HepG2 (cell line): ENCODE results near the gene B3GALNT2. TPM values are rescaled to one million over a fixed set of nuclear protein-coding genes. Genes with fewer than 3 reads are reported as not detected.
A peak's percentile ranks its signal among the peaks of the same experiment; 100 is the strongest.

Experiments
- ATAC-seq: fragments of 200-7000 bp; cut with Tn5 transposase; 3 replicates; pipeline ENCODE4 v1.9.1; 2020; ENCODE audit warnings: mild to moderate bottlenecking, moderate library complexity
- BruUV-seq: library from RNA; stranded (reverse); fragments of 400-500 nt; replicated peaks from 2 replicates; lab custom pipeline; 2021; lab: Mats Ljungman, UMichigan
- CTCF ChIA-PET: fragments of 300-600 bp; formaldehyde crosslinking; extraction: SDS; loops from one replicate; lab custom pipeline; 2021; ENCODE audit warnings: low total read pairs, inconsistent platforms, low intra/inter-chr PET ratio; lab: Yijun Ruan, JAX
- POLR2A ChIA-PET: fragments of 350-600 bp; sonication (Branson Sonifier 250); formaldehyde crosslinking; loops from one replicate; lab custom pipeline; 2020; ENCODE audit warnings: antibody characterized with exemption, inconsistent platforms; lab: Yijun Ruan, JAX
- DNase-seq: peaks from one replicate; pipeline ENCODE4 v3.0.0-alpha.2; 2015; ENCODE audit warnings: low spot score
- FAIRE-seq: peaks from 3 replicates; lab custom pipeline; 2011; peaks lifted over from hg19 to GRCh38; lab: Jason Lieb, UNC
- H2AFZ ChIP-seq: one replicate; pipeline ENCODE4 v1.6.1; 2011; ENCODE audit warnings: low read length, inconsistent platforms
- H3K27ac ChIP-seq: fragments of 300-600 bp; 3 replicates; pipeline ENCODE4 v1.8.0; 2011; ENCODE audit warnings: mixed run types, mild to moderate bottlenecking, mixed read lengths, low read length, inconsistent platforms; ENCODE audit not compliant: insufficient read depth; ENCODE audit errors: extremely low read length
- H3K27me3 ChIP-seq, 2 experiments: fragments of 200-600 bp in 1 of 2; 2 replicates in 1 of 2; 3 replicates in 1 of 2; pipeline versions ENCODE4 v1.6.0 to v1.8.0; 2011; ENCODE audit warnings: low read length in 2 of 2, mild to moderate bottlenecking in 2 of 2, moderate library complexity in 2 of 2, inconsistent platforms in 1 of 2; ENCODE audit not compliant: insufficient read depth in 2 of 2, control insufficient read depth in 1 of 2
- H3K36me3 ChIP-seq, 2 experiments: fragments of 200-600 bp in 1 of 2; replicated peaks in 1 of 2; 2 replicates in 1 of 2; 3 replicates in 1 of 2; pipeline versions ENCODE4 v1.5.1 to v1.8.0; 2011; ENCODE audit warnings: low read length in 2 of 2, inconsistent platforms in 1 of 2; ENCODE audit not compliant: insufficient read depth in 2 of 2, control insufficient read depth in 1 of 2
- H3K4me1 ChIP-seq: 2 replicates; pipeline ENCODE4 v1.5.1; 2012; ENCODE audit warnings: low read length, inconsistent platforms; ENCODE audit not compliant: insufficient read depth
- H3K4me2 ChIP-seq: 2 replicates; pipeline ENCODE4 v1.6.0; 2011; ENCODE audit warnings: low read depth, low read length, inconsistent platforms
- H3K4me3 ChIP-seq, 3 experiments: fragments of 200-600 bp in 1 of 3; sonication (generic), shearing (Covaris generic) in 1 of 3; replicated peaks in 1 of 3; 2 replicates each; pipeline ENCODE4 v1.5.1; 2011 to 2016; ENCODE audit warnings: low read length in 3 of 3, inconsistent platforms in 2 of 3, low read depth in 2 of 3, mild to moderate bottlenecking in 2 of 3, control low read depth in 1 of 3, mixed read lengths in 1 of 3; ENCODE audit not compliant: insufficient read depth in 1 of 3
- H3K79me2 ChIP-seq: one replicate; pipeline ENCODE4 v1.6.1; 2011; ENCODE audit warnings: low read length, inconsistent platforms; ENCODE audit not compliant: insufficient read depth
- H3K9ac ChIP-seq: 2 replicates; pipeline ENCODE4 v1.6.0; 2011; ENCODE audit warnings: mild to moderate bottlenecking, low read depth, low read length, inconsistent platforms; ENCODE audit not compliant: insufficient read depth
- H3K9me3 ChIP-seq: 2 replicates; pipeline ENCODE4 v1.5.1; 2012; ENCODE audit warnings: mild to moderate bottlenecking, low read length
- H4K20me1 ChIP-seq: 2 replicates; pipeline ENCODE4 v1.6.0; 2011; ENCODE audit warnings: inconsistent platforms, mild to moderate bottlenecking, low read length, moderate library complexity; ENCODE audit not compliant: insufficient read depth
- CC2D1A ChIP-seq: sonication (generic); formaldehyde crosslinking; IDR thresholded peaks from 2 replicates; pipeline ENCODE4 v1.8.1; 2023; ENCODE audit warnings: mild to moderate bottlenecking, missing genetic modification reagents
- GABPA ChIP-seq, 2 experiments: IDR thresholded peaks; 2 replicates each; pipeline ENCODE4 v1.6.1; 2011 to 2016; ENCODE audit warnings: low read depth in 2 of 2, low read length in 1 of 2, missing biosample characterization in 1 of 2, missing genetic modification characterization in 1 of 2
- GATAD2A ChIP-seq: IDR thresholded peaks from 2 replicates; pipeline ENCODE4 v1.6.1; 2016
- HMGA1 ChIP-seq: sonication (generic); formaldehyde crosslinking; conservative IDR thresholded peaks from 2 replicates; pipeline ENCODE4 v1.4.0; 2020; ENCODE audit warnings: missing genetic modification reagents
- KLF9 ChIP-seq: IDR thresholded peaks from 2 replicates; pipeline ENCODE4 v1.6.1; 2016; ENCODE audit warnings: low read depth
- NBN ChIP-seq: fragments of 450-650 bp; conservative IDR thresholded peaks from 2 replicates; pipeline ENCODE4 v1.6.1; 2017
- NFATC3 ChIP-seq: sonication (generic); formaldehyde crosslinking; IDR thresholded peaks from 2 replicates; pipeline ENCODE4 v1.5.1; 2020; ENCODE audit warnings: mild to moderate bottlenecking, missing genetic modification reagents
- SATB2 ChIP-seq: sonication (generic); formaldehyde crosslinking; IDR thresholded peaks from 2 replicates; pipeline ENCODE4 v1.5.0; 2020; ENCODE audit warnings: missing genetic modification reagents
- STAT5B ChIP-seq: sonication (generic); formaldehyde crosslinking; IDR thresholded peaks from 2 replicates; pipeline ENCODE4 v1.4.0; 2020; ENCODE audit warnings: missing genetic modification reagents
- ZBTB2 ChIP-seq: sonication (generic); formaldehyde crosslinking; IDR thresholded peaks from 2 replicates; pipeline ENCODE4 v1.8.0; 2022; ENCODE audit warnings: low read depth, missing genetic modification reagents
- ZNF24 ChIP-seq: fragments of 450-650 bp; IDR thresholded peaks from 2 replicates; pipeline ENCODE4 v1.6.1; 2017; ENCODE audit warnings: antibody characterized with exemption, mild to moderate bottlenecking
- ZNF354B ChIP-seq: sonication (generic); formaldehyde crosslinking; IDR thresholded peaks from 2 replicates; pipeline ENCODE4 v1.8.0; 2022; ENCODE audit warnings: mild to moderate bottlenecking, missing genetic modification reagents
- WGBS: methylation state at CpG from one replicate; pipeline ENCODE4 v1.1.6; 2017; ENCODE audit warnings: low lambda C conversion rate; 5-methylcytosine and 5-hydroxymethylcytosine counted together
- in situ Hi-C: cut with HindIII; loops from 2 replicates; pipeline ENCODE4 v1.10.0; 2017; ENCODE audit warnings: low pct_unique_long_range_greater_than_20kb; ENCODE audit not compliant: extremely low pct_ligation_motif_present
- intact Hi-C: fragments of 100-400 bp; cut with micrococcal nuclease; formaldehyde crosslinking; loops from one replicate; pipeline ENCODE4 v1.10.0; 2022; ENCODE audit not compliant: unreplicated experiment
- polyA plus RNA-seq, 8 experiments: library from polyadenylated mRNA; depleted of rRNA in 3 of 8; stranded (reverse) in 7 of 8; unstranded in 1 of 8; fragments of >200 nt; fragmentation: Illumina TruSeq in 4 of 8; extraction: Trizol in 4 of 8; gene quantifications; 2 replicates each; pipeline versions ENCODE4 v1.2.1 to v1.2.3, GENCODE V29; 2011 to 2016; ENCODE audit warnings: low read depth in 4 of 8, missing spikeins in 1 of 8, mixed read lengths in 1 of 8; ENCODE audit not compliant: insufficient read depth in 1 of 8
- total RNA-seq, 5 experiments: library from RNA; depleted of rRNA; stranded (reverse); fragments of >200 nt; fragmentation: Illumina TruSeq; extraction: Trizol; gene quantifications; 2 replicates each; pipeline ENCODE4 v1.2.3, GENCODE V29; 2016; ENCODE audit warnings: low read depth in 1 of 5
- TF ChIP-seq, protein P1 (sequence below): conservative IDR thresholded peaks from 2 replicates; pipeline ENCODE4 v1.6.1; 2018; ENCODE audit warnings: missing genetic modification reagents
- TF ChIP-seq, protein P2 (sequence below): sonication (generic); formaldehyde crosslinking; IDR thresholded peaks from 2 replicates; pipeline ENCODE4 v1.4.0; 2020; ENCODE audit warnings: missing genetic modification reagents, borderline replicate concordance
- TF ChIP-seq, protein P3 (sequence below): sonication (generic); formaldehyde crosslinking; IDR thresholded peaks from 2 replicates; pipeline ENCODE4 v1.8.1; 2023; ENCODE audit warnings: missing genetic modification reagents, mild to moderate bottlenecking, borderline replicate concordance

The B3GALNT2 gene
- total and polyA plus RNA-seq, 2 of the 13 experiments (the other 11 are each of a cell fraction or from before 2014, with no cell fraction given) = 16.5 to 28.9 TPM

DNA sequence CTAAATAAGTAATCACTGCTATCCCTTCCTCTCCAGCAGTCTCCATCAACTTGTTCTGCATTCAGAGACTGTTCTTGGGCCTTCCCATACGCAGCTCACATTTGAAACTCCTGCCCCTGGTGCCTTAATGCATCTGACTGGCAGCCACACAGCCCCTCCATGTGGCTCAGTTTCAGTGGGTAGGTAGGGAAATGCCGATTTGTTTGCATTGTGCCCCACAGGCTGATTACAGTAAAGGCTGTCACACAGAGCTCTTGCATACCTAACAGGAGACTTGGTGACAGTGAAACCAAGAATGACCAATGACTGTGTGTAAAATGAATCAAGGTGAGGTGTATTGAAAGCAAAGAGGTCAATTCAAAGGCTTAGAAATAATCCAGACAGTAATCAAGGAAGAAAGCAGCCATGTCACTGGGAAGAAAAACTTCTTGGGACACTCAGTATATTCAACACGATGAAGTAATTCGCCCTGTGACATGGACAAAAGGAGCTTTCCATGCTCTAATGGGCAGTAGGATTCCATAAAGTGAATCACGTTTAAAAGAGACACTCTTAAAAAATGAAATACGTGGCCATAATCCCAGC, 12.7 kb upstream of the B3GALNT2 start (continued):
- TF ChIP-seq, protein P1, sequence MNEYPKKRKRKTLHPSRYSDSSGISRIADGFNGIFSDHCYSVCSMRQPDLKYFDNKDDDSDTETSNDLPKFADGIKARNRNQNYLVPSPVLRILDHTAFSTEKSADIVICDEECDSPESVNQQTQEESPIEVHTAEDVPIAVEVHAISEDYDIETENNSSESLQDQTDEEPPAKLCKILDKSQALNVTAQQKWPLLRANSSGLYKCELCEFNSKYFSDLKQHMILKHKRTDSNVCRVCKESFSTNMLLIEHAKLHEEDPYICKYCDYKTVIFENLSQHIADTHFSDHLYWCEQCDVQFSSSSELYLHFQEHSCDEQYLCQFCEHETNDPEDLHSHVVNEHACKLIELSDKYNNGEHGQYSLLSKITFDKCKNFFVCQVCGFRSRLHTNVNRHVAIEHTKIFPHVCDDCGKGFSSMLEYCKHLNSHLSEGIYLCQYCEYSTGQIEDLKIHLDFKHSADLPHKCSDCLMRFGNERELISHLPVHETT = no peak
- TF ChIP-seq GABPA (IDR thresholded peaks at IDR 0.05; ENCODE audit: low read depth, low read length) (no peak), GABPA (CRISPR knock-in tag; IDR thresholded peaks at IDR 0.05; ENCODE audit: low read depth) (no peak), ZBTB2 (no peak), HMGA1 (no peak), SATB2 (CRISPR knock-in tag) (no peak), STAT5B (CRISPR knock-in tag) (no peak), NFATC3 (no peak), GATAD2A (CRISPR knock-in tag) (no peak)

DNA sequence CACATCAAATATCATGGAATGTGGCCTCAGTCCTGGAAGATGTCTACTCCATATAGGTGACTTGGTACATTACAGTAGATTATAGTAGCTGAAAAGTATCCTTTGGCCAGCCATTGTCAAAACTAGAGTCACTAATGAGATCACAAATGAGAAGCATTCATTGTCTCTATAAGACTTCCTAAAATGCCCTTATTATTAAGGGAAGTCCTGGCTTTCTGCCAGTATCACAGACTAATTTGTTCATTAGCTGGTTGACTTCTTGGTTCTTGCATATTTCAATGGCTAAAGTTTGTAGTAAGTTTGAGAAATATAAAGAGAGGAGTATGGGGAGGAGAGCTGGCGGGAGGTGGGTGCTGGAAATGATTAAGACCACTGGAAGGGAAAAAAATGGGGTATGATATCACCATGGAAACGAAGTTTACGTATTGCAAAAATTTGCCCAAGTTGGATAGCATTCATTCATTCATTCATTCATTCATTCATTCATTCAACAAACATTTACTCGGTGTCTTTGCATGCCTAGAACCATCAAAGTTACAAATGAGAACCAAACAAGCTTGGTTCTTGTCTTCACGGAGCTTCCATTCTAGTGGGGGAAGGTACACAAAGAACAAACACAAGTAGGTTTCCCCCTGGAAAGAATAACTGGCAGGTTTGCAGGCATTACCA, 11.7 kb upstream of the B3GALNT2 start:
- Histone ChIP-seq H4K20me1 (no peaks in the 10 kb centered on the region), H3K79me2 (no peaks in the 10 kb centered on the region), H3K27me3 (no peaks in the 10 kb centered on the region), H3K4me2 (no peak overlapping the region), H3K9me3 (no peaks in the 10 kb centered on the region), H3K9ac (no peak overlapping the region), H3K27ac (no peak overlapping the region), H3K4me3 (no peak overlapping the region), H3K36me3 (no peaks in the 10 kb centered on the region), H2AFZ (no peak overlapping the region), H3K4me1 (no peaks in the 10 kb centered on the region; the same call in 1 of the 2 replicates)
- intact Hi-C loops (no loop called here), in situ Hi-C loops (loop anchor here (10.0 kb wide), 2 partner anchors 219 to 269 kb away; no protein-coding TSS in a partner anchor)
- CTCF ChIA-PET = interaction anchor here (3.1 kb wide), 1 partner anchor 215 kb away, joined by 19 read pairs; no protein-coding TSS in a partner anchor
- FAIRE-seq (no peak), DNase-seq (no peak), ATAC-seq (no peak)
- POLR2A ChIA-PET = interaction anchor here (2.5 kb wide), 1 partner anchor 11 kb away, joined by 9 read pairs; the partner anchor contains the start of gene B3GALNT2
- TF ChIP-seq NBN (no peak), ZNF24 (peak; percentile 45; the same call in 1 of the 2 replicates), CC2D1A (no peak), ZNF354B (CRISPR knock-in tag) (no peak), KLF9 (CRISPR knock-in tag) (no peak)
- TF ChIP-seq, protein P2, sequence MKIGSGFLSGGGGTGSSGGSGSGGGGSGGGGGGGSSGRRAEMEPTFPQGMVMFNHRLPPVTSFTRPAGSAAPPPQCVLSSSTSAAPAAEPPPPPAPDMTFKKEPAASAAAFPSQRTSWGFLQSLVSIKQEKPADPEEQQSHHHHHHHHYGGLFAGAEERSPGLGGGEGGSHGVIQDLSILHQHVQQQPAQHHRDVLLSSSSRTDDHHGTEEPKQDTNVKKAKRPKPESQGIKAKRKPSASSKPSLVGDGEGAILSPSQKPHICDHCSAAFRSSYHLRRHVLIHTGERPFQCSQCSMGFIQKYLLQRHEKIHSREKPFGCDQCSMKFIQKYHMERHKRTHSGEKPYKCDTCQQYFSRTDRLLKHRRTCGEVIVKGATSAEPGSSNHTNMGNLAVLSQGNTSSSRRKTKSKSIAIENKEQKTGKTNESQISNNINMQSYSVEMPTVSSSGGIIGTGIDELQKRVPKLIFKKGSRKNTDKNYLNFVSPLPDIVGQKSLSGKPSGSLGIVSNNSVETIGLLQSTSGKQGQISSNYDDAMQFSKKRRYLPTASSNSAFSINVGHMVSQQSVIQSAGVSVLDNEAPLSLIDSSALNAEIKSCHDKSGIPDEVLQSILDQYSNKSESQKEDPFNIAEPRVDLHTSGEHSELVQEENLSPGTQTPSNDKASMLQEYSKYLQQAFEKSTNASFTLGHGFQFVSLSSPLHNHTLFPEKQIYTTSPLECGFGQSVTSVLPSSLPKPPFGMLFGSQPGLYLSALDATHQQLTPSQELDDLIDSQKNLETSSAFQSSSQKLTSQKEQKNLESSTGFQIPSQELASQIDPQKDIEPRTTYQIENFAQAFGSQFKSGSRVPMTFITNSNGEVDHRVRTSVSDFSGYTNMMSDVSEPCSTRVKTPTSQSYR (CRISPR knock-in tag) = no peak
- TF ChIP-seq, protein P3, sequence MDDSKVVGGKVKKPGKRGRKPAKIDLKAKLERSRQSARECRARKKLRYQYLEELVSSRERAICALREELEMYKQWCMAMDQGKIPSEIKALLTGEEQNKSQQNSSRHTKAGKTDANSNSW (CRISPR knock-in tag) = no peak
- WGBS = 60% methylated on average over 5 of the region's 5 CpGs
- BruUV-seq = no TSS peak
